Loucy (cell line): ENCODE measurements around the gene RCAN1.

Experiments
- H2AFZ ChIP-seq: fragments of 200-600 bp; sonication (generic); 2 replicates; pipeline ENCODE4 v1.6.0; 2016; ENCODE audit warnings: antibody characterized with exemption, mild to moderate bottlenecking, low read length, moderate library complexity
- H3F3A ChIP-seq: fragments of 200-600 bp; 2 replicates; pipeline ENCODE4 v1.6.0; 2016; ENCODE audit warnings: antibody characterized with exemption, low read depth, mild to moderate bottlenecking
- H3K27me3 ChIP-seq: fragments of 200-600 bp; sonication (generic); 2 replicates; pipeline ENCODE4 v1.6.1; 2014; ENCODE audit warnings: low read length, mild to moderate bottlenecking; ENCODE audit not compliant: insufficient read depth, poor library complexity, severe bottlenecking
- H3K36me3 ChIP-seq: fragments of 200-600 bp; sonication (generic); 2 replicates; pipeline ENCODE4 v1.6.1; 2016; ENCODE audit warnings: low read length; ENCODE audit not compliant: insufficient read depth
- H3K4me1 ChIP-seq: fragments of 200-600 bp; sonication (generic); 2 replicates; pipeline ENCODE4 v1.5.1; 2014; ENCODE audit warnings: low read length, mild to moderate bottlenecking; ENCODE audit not compliant: insufficient read depth, poor library complexity, severe bottlenecking
- H3K4me2 ChIP-seq: fragments of 200-600 bp; sonication (generic); 2 replicates; pipeline ENCODE4 v1.6.0; 2014; ENCODE audit warnings: antibody characterized with exemption, low read length, low read depth, mild to moderate bottlenecking; ENCODE audit not compliant: poor library complexity, severe bottlenecking
- H3K4me3 ChIP-seq: fragments of 200-600 bp; sonication (generic); 2 replicates; pipeline ENCODE4 v1.5.1; 2014; ENCODE audit warnings: low read length, mild to moderate bottlenecking, mixed read lengths; ENCODE audit not compliant: poor library complexity, severe bottlenecking
- H3K79me2 ChIP-seq: fragments of 200-600 bp; sonication (generic); 2 replicates; pipeline ENCODE4 v1.6.1; 2014; ENCODE audit warnings: low read length; ENCODE audit not compliant: insufficient read depth
- H3K9ac ChIP-seq: fragments of 200-600 bp; sonication (generic); 2 replicates; pipeline ENCODE4 v1.6.0; 2014; ENCODE audit warnings: mild to moderate bottlenecking, low read depth, low read length, moderate library complexity; ENCODE audit not compliant: poor library complexity, severe bottlenecking
- H3K9me2 ChIP-seq: fragments of 200-600 bp; sonication (generic); replicated peaks from 2 replicates; pipeline ENCODE4 v1.6.1; 2016; ENCODE audit warnings: low read depth, low read length, mixed read lengths
- H3K9me3 ChIP-seq: fragments of 200-600 bp; sonication (generic); 2 replicates; pipeline ENCODE4 v1.6.1; 2014; ENCODE audit warnings: mild to moderate bottlenecking, antibody characterized with exemption, low read length, low read depth; ENCODE audit not compliant: insufficient read depth
- H4K20me1 ChIP-seq: fragments of 200-600 bp; sonication (generic); 2 replicates; pipeline ENCODE4 v1.6.0; 2014; ENCODE audit warnings: antibody characterized with exemption, low read length, mild to moderate bottlenecking; ENCODE audit not compliant: insufficient read depth, poor library complexity, severe bottlenecking
- EZH2phosphoT487 ChIP-seq: fragments of 200-600 bp; IDR thresholded peaks from 2 replicates; pipeline ENCODE4 v1.6.1; 2018; ENCODE audit warnings: antibody characterized with exemption, mild to moderate bottlenecking, moderate library complexity, borderline replicate concordance
- TF ChIP-seq, protein P1 (sequence below): fragments of 200-600 bp; sonication (generic); conservative IDR thresholded peaks from 2 replicates; pipeline ENCODE4 v1.5.1; 2014; ENCODE audit warnings: mild to moderate bottlenecking, antibody characterized with exemption, low read length

Gene RCAN1

DNA sequence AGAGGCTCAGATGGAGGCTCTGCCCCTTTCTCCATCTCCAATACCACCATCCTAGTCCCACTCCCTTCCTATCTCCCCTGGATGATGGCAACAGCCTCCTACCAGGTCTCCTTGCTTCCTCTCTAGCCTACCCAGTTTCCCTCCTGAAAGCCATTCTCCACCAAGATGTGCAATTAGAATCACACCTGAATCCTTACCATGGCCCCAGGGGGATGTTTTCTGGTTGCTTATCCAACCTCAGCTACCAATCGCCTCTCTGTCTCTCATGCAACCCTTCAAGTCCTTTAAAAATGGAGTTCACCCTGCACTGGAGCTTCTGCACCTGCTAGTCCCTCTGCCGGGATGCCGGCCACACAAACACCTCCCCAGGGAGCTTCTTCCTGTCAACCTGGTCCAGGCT is 2.9 kb downstream of the RCAN1 start:
- Histone ChIP-seq H3F3A (no peaks in the 10 kb centered on the region), H4K20me1 (no peaks in the 10 kb centered on the region), H3K9me3 (no peaks in the 10 kb centered on the region), H3K4me3 (peak overlapping the region; percentile 85), H3K79me2 (peaks cover 46% of the 10 kb centered on the region), H3K4me2 (peak overlapping the region; percentile 95), H3K9me2 (no peaks in the 10 kb centered on the region), H3K36me3 (no peaks in the 10 kb centered on the region), H3K4me1 (peaks cover 42% of the 10 kb centered on the region), H3K9ac (no peak overlapping the region), H2AFZ (no peak overlapping the region), H3K27me3 (no peaks in the 10 kb centered on the region)
- no peak for TF ChIP-seq EZH2phosphoT487
- TF ChIP-seq, protein P1, sequence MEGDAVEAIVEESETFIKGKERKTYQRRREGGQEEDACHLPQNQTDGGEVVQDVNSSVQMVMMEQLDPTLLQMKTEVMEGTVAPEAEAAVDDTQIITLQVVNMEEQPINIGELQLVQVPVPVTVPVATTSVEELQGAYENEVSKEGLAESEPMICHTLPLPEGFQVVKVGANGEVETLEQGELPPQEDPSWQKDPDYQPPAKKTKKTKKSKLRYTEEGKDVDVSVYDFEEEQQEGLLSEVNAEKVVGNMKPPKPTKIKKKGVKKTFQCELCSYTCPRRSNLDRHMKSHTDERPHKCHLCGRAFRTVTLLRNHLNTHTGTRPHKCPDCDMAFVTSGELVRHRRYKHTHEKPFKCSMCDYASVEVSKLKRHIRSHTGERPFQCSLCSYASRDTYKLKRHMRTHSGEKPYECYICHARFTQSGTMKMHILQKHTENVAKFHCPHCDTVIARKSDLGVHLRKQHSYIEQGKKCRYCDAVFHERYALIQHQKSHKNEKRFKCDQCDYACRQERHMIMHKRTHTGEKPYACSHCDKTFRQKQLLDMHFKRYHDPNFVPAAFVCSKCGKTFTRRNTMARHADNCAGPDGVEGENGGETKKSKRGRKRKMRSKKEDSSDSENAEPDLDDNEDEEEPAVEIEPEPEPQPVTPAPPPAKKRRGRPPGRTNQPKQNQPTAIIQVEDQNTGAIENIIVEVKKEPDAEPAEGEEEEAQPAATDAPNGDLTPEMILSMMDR: no peak

DNA sequence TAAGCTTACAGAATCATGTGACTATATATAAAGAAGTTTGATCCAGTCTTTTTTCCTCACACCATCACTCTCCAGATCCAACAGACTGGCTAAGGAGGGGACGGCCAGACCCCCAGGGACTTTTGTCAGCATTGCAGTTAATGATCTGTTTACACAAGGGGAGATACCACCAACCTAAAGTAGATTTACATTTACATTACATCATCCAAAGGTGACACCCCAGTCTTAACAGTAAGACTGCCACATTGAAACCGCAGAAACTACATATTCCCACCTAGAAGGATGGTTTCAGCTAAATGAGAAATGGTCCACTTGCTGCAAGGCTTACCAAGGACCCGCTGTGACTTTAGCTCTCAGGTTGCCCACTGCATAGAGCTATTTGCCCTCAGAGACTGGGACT is 3.4 kb downstream of the RCAN1 start:
- H2AFZ ChIP-seq: no peak overlapping the region
- H3K27me3 ChIP-seq: no peaks in the 10 kb centered on the region
- H3K4me3 ChIP-seq: peak overlapping the region; percentile 85
- H3K4me2 ChIP-seq: peak overlapping the region; percentile 95
- no peaks in the 10 kb centered on the region for H3K9me3 ChIP-seq
- no peak for TF ChIP-seq EZH2phosphoT487
- TF ChIP-seq, protein P1: no peak
- H3K9ac ChIP-seq: no peak overlapping the region
- H3K79me2 ChIP-seq: peaks cover 46% of the 10 kb centered on the region
- H3K4me1 ChIP-seq: peaks cover 42% of the 10 kb centered on the region
- no peaks in the 10 kb centered on the region for H3K36me3 ChIP-seq
- no peaks in the 10 kb centered on the region for H4K20me1 ChIP-seq
- H3F3A ChIP-seq: no peaks in the 10 kb centered on the region
- no peaks in the 10 kb centered on the region for H3K9me2 ChIP-seq

DNA sequence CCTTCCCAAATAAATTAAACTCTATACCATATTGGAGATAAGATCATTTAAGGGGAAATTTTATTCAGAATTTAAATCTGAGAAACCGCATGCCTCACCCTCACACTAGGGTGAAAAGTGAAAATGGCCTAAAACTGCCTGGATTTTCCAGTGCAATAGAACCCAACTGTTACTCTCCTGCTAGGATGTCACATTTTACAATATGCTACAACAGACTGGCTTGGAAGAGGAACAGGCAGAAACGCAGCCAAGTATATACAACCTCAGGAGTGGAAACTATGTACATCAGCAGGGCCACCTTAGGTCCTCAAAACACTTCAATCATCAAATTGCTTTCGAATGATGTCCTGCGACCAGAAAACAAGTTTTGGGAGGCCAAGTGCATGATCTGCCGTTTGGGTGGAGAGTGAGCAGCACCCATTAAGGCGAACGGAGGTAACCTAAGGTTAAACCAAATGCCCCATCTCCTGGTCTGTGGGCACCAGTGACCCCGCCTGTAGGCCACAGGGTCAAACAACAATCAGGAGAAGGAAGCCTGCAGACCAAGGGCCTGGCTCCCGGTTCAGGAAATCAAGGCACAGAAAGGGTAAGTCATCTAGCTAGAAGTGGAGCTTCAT is 4.9 kb downstream of the RCAN1 start:
- H3K9me3 ChIP-seq: no peaks in the 10 kb centered on the region
- H3K27me3 ChIP-seq: no peaks in the 10 kb centered on the region
- H3K9ac ChIP-seq: peak overlapping the region; percentile 7
- H2AFZ ChIP-seq: no peak overlapping the region
- no peaks in the 10 kb centered on the region for H3F3A ChIP-seq
- H3K4me3 ChIP-seq: no peak overlapping the region
- H3K4me1 ChIP-seq: peaks cover 37% of the 10 kb centered on the region
- no peaks in the 10 kb centered on the region for H4K20me1 ChIP-seq
- no peaks in the 10 kb centered on the region for H3K9me2 ChIP-seq
- no peaks in the 10 kb centered on the region for H3K36me3 ChIP-seq
- peak overlapping the region; percentile 7 for H3K4me2 ChIP-seq
- TF ChIP-seq EZH2phosphoT487: no peak
- TF ChIP-seq, protein P1: no peak
- H3K79me2 ChIP-seq: peaks cover 46% of the 10 kb centered on the region
